K562 (cell line): Measurements from ENCODE around the gene PLD1. TPM values are rescaled to one million over a fixed set of nuclear protein-coding genes. Genes with fewer than 3 reads are reported as not detected.

ENCODE experiments used
- ATAC-seq: fragments of 200-7000 bp; cut with Tn5 transposase; 3 replicates; pipeline ENCODE4 v1.9.1; 2020; ENCODE audit warnings: moderate library complexity
- BruUV-seq: library from RNA; stranded (reverse); fragments of 400-500 nt; replicated peaks from 2 replicates; lab custom pipeline; 2021; lab: Mats Ljungman, UMichigan
- CTCF ChIA-PET: fragments of 300-600 bp; formaldehyde crosslinking; extraction: SDS; loops from one replicate; lab custom pipeline; 2021; ENCODE audit warnings: low intra/inter-chr PET ratio; lab: Yijun Ruan, JAX
- POLR2A ChIA-PET: fragments of 300-600, 350-650 bp; sonication (Branson Sonifier 250); formaldehyde crosslinking; extraction: SDS; loops from one replicate; lab custom pipeline; 2021; ENCODE audit warnings: antibody characterized with exemption, inconsistent platforms; lab: Yijun Ruan, JAX
- DNase-seq, 4 experiments: peaks; one replicate each; pipeline versions ENCODE4 v3.0.0 to v3.0.0-alpha.2; 2011 to 2018; ENCODE audit warnings: low spot score in 3 of 4, mixed read lengths in 3 of 4; ENCODE audit errors: extremely low read depth in 1 of 4
- FAIRE-seq: peaks from 2 replicates; lab custom pipeline; 2011; peaks lifted over from hg19 to GRCh38; lab: Jason Lieb, UNC
- H2AFZ ChIP-seq: 2 replicates; pipeline ENCODE4 v1.6.0; 2011; ENCODE audit warnings: low read depth, low read length, control low read depth, inconsistent platforms
- H3K27ac ChIP-seq: fragments of 200-600 bp; 3 replicates; pipeline ENCODE4 v1.8.0; 2011; ENCODE audit warnings: low read depth, mild to moderate bottlenecking, control low read depth, inconsistent platforms, low read length, moderate library complexity, mixed read lengths; ENCODE audit errors: extremely low read depth
- H3K27me3 ChIP-seq, 2 experiments: fragments of 300-600 bp in 1 of 2; 2 replicates in 1 of 2; 3 replicates in 1 of 2; pipeline versions ENCODE4 v1.6.0 to v1.8.0; 2011; ENCODE audit warnings: inconsistent platforms in 2 of 2, low read length in 2 of 2, mild to moderate bottlenecking in 1 of 2, mixed read lengths in 1 of 2, moderate library complexity in 1 of 2; ENCODE audit not compliant: control insufficient read depth in 2 of 2, insufficient read depth in 2 of 2
- H3K36me3 ChIP-seq: fragments of 300-600 bp; 3 replicates; pipeline ENCODE4 v1.8.0; 2011; ENCODE audit warnings: mild to moderate bottlenecking, low read length, inconsistent platforms; ENCODE audit not compliant: control insufficient read depth, insufficient read depth
- H3K4me1 ChIP-seq, 2 experiments: fragments of 200-600 bp in 1 of 2; replicated peaks in 1 of 2; 2 replicates in 1 of 2; 3 replicates in 1 of 2; pipeline versions ENCODE4 v1.5.1 to v1.8.0; 2011; ENCODE audit warnings: inconsistent platforms in 2 of 2, low read length in 2 of 2, mild to moderate bottlenecking in 1 of 2, mixed read lengths in 1 of 2, moderate library complexity in 1 of 2; ENCODE audit not compliant: control insufficient read depth in 2 of 2, insufficient read depth in 2 of 2
- H3K4me2 ChIP-seq: 2 replicates; pipeline ENCODE4 v1.6.1; 2011; ENCODE audit warnings: low read length, control low read depth, inconsistent platforms, mixed read lengths; ENCODE audit not compliant: insufficient read depth
- H3K4me3 ChIP-seq: fragments of 200-600 bp; sonication (generic), shearing (Covaris generic); 2 replicates; pipeline ENCODE4 v1.5.1; 2016; ENCODE audit warnings: control low read depth, inconsistent platforms
- H3K79me2 ChIP-seq: fragments of 200-600 bp; 3 replicates; pipeline ENCODE4 v1.8.0; 2011; ENCODE audit warnings: low read length, inconsistent platforms; ENCODE audit not compliant: control insufficient read depth, insufficient read depth
- H3K9ac ChIP-seq, 2 experiments: 2 replicates each; pipeline versions ENCODE4 v1.6.0 to v1.6.1; 2011; ENCODE audit warnings: low read depth in 2 of 2, low read length in 2 of 2, control low read depth in 1 of 2, inconsistent platforms in 1 of 2, mild to moderate bottlenecking in 1 of 2, mixed read lengths in 1 of 2; ENCODE audit not compliant: insufficient read depth in 1 of 2
- H3K9me1 ChIP-seq: one replicate; pipeline ENCODE4 v1.6.0; 2011; ENCODE audit warnings: inconsistent platforms, mild to moderate bottlenecking, low read length, moderate library complexity; ENCODE audit not compliant: control insufficient read depth, insufficient read depth
- H3K9me3 ChIP-seq: replicated peaks from 2 replicates; pipeline ENCODE4 v1.5.1; 2011; ENCODE audit warnings: low read depth, low read length, inconsistent platforms; ENCODE audit not compliant: control insufficient read depth, insufficient read depth
- H4K20me1 ChIP-seq: replicated peaks from 2 replicates; pipeline ENCODE4 v1.6.1; 2011; ENCODE audit warnings: low read length, inconsistent platforms, mixed read lengths; ENCODE audit not compliant: control insufficient read depth, insufficient read depth
- BHLHE40 ChIP-seq: IDR thresholded peaks from 2 replicates; pipeline ENCODE4 v1.6.1; 2011; ENCODE audit warnings: low read length, improper control_type of control experiment
- HMBOX1 ChIP-seq: sonication (generic); IDR thresholded peaks from 2 replicates; pipeline ENCODE4 v1.6.1; 2016
- SMAD4 ChIP-seq: fragments of 250-450 bp; sonication (Bioruptor Pico); conservative IDR thresholded peaks from 2 replicates; pipeline ENCODE4 v1.8.0; 2021; ENCODE audit warnings: inconsistent platforms, mild to moderate bottlenecking, moderate library complexity
- TCF3 ChIP-seq: sonication (generic); formaldehyde crosslinking; IDR thresholded peaks from 2 replicates; pipeline ENCODE4 v1.4.0; 2020; ENCODE audit warnings: mild to moderate bottlenecking, missing genetic modification reagents
- WGBS: fragments of 100-300 bp; shearing (Covaris generic); methylation state at CpG from one replicate; pipeline ENCODE4 v1.1.6; 2016; ENCODE audit warnings: low coverage, mixed read lengths; ENCODE audit not compliant: insufficient coverage; ENCODE audit errors: missing lambda C conversion rate; 5-methylcytosine and 5-hydroxymethylcytosine counted together
- in situ Hi-C: fragments of 300-500 bp; cut with MboI; formaldehyde crosslinking; loops from 4 replicates; pipeline ENCODE4 v1.15.0; 2018; ENCODE audit warnings: inconsistent platforms, mixed read lengths
- intact Hi-C: fragments of 100-400 bp; cut with micrococcal nuclease; formaldehyde crosslinking; loops from 2 replicates; pipeline ENCODE4 v1.14.2; 2022
- polyA plus RNA-seq, 8 experiments: library from polyadenylated mRNA; depleted of rRNA in 4 of 8; stranded (reverse) in 5 of 8; unstranded in 3 of 8; fragments of >200 nt; fragmentation: Nextera tagmentation in 2 of 8; fragmentation: Illumina TruSeq in 1 of 8; extraction: Ambion mirVana in 2 of 8; extraction: Trizol in 1 of 8; gene quantifications; 2 replicates each; pipeline versions ENCODE4 v1.2.1 to v1.2.3, GENCODE V29; 2011 to 2014; ENCODE audit warnings: inconsistent platforms in 1 of 8, missing spikeins in 1 of 8
- total RNA-seq, 7 experiments: library from RNA; depleted of rRNA in 6 of 7; stranded (reverse); fragments of >200 nt in 6 of 7; fragmentation: Illumina TruSeq in 2 of 7; extraction: Trizol in 2 of 7; gene quantifications; 2 replicates each; pipeline versions ENCODE4 v1.2.1 to v1.2.3, GENCODE V29; 2011 to 2021; ENCODE audit warnings: low replicate concordance in 1 of 7

Gene PLD1
- total and polyA plus RNA-seq, 9 of the 15 experiments (the other 6 are each of a cell fraction or from before 2014, with no cell fraction given), result 8.4 to 26.1 (median 18.6) TPM

- DNase-seq, result peak in 2 of 4 experiments; percentile 26 to 64
- H4K20me1 ChIP-seq, result peaks cover 11% of the 10 kb centered on the region
- H3K9ac ChIP-seq, result no peak overlapping the region
- no peaks in the 10 kb centered on the region; a peak in 1 of 5 replicates for H3K27me3 ChIP-seq
- WGBS, result 3% methylated on average over 5 of the region's 5 CpGs
- no TSS peak for BruUV-seq
- H3K4me3 ChIP-seq, result no peak overlapping the region
- H2AFZ ChIP-seq, result no peak overlapping the region
- H3K36me3 ChIP-seq, result no peaks in the 10 kb centered on the region
- no peak overlapping the region for H3K27ac ChIP-seq
- H3K4me2 ChIP-seq, result peak overlapping the region; percentile 65
- no peak for FAIRE-seq
- intact Hi-C loops, result no loop called here
- TF ChIP-seq TCF3 (peak; percentile 4; the same call in 1 of the 2 replicates), BHLHE40 (0 out of 2 replicates have a peak, but pooled peaks have one; percentile 7), SMAD4 (CRISPR knock-in tag) (no peak), HMBOX1 (peak; percentile 44; the same call in 1 of the 2 replicates)
- TF ChIP-seq, all 486 proteins: peak for 3
- ChIA-PET POLR2A (interaction anchor here (1.3 kb wide), 1 partner anchor 9 kb away, joined by 3 read pairs; no protein-coding TSS in a partner anchor), CTCF (interaction anchor here (0.7 kb wide), 1 partner anchor 81 kb away, joined by 3 read pairs; no protein-coding TSS in a partner anchor)
- in situ Hi-C loops, result no loop called here
- no peaks in the 10 kb centered on the region for H3K79me2 ChIP-seq
- no peaks in the 10 kb centered on the region for H3K9me1 ChIP-seq
- peaks cover 4 to 35% of the 10 kb centered on the region in 2 experiments; a peak in 4 of 5 replicates for H3K4me1 ChIP-seq
- ATAC-seq, result peak; percentile 78
- H3K9me3 ChIP-seq, result no peaks in the 10 kb centered on the region
These were observed 57.2 kb downstream of the PLD1 start for GRCh38 chr3:171753025-171753472.
